Neutrophil (primary cell): ENCODE measurements around the gene CCDC186.
A peak's percentile ranks its signal among the peaks of the same experiment; 100 is the strongest.

ENCODE experiments used
- H3K27ac ChIP-seq: fragments of 200-600 bp; sonication (generic); 2 replicates; pipeline ENCODE4 v1.5.1; 2016; ENCODE audit warnings: mild to moderate bottlenecking, moderate library complexity
- H3K27me3 ChIP-seq: fragments of 200-600 bp; sonication (generic); 2 replicates; pipeline ENCODE4 v1.6.0; 2016; ENCODE audit warnings: mild to moderate bottlenecking
- H3K36me3 ChIP-seq: fragments of 200-600 bp; sonication (generic); 2 replicates; pipeline ENCODE4 v1.5.1; 2017
- H3K4me1 ChIP-seq, 2 experiments: fragments of 200-600 bp in 1 of 2; sonication (generic) in 1 of 2; 1 replicate in 1 of 2; 2 replicates in 1 of 2; pipeline versions ENCODE4 v1.5.1 to v1.6.1; 2013 to 2016; ENCODE audit warnings: low read depth in 1 of 2, low read length in 1 of 2, mild to moderate bottlenecking in 1 of 2, moderate library complexity in 1 of 2; ENCODE audit not compliant: control insufficient read depth in 1 of 2, insufficient read depth in 1 of 2
- H3K4me3 ChIP-seq, 2 experiments: fragments of 200-600 bp in 1 of 2; sonication (generic) in 1 of 2; 1 replicate in 1 of 2; 2 replicates in 1 of 2; pipeline ENCODE4 v1.5.1; 2013 to 2016; ENCODE audit warnings: low read depth in 1 of 2, low read length in 1 of 2, mild to moderate bottlenecking in 1 of 2, moderate library complexity in 1 of 2
- H3K9me3 ChIP-seq: fragments of 200-600 bp; sonication (generic); 2 replicates; pipeline ENCODE4 v1.5.1; 2016
- TF ChIP-seq, protein P1 (sequence below): fragments of 200-600 bp; sonication (generic); IDR thresholded peaks from 2 replicates; pipeline ENCODE4 v1.5.1; 2016; ENCODE audit warnings: antibody characterized with exemption

The CCDC186 gene

DNA sequence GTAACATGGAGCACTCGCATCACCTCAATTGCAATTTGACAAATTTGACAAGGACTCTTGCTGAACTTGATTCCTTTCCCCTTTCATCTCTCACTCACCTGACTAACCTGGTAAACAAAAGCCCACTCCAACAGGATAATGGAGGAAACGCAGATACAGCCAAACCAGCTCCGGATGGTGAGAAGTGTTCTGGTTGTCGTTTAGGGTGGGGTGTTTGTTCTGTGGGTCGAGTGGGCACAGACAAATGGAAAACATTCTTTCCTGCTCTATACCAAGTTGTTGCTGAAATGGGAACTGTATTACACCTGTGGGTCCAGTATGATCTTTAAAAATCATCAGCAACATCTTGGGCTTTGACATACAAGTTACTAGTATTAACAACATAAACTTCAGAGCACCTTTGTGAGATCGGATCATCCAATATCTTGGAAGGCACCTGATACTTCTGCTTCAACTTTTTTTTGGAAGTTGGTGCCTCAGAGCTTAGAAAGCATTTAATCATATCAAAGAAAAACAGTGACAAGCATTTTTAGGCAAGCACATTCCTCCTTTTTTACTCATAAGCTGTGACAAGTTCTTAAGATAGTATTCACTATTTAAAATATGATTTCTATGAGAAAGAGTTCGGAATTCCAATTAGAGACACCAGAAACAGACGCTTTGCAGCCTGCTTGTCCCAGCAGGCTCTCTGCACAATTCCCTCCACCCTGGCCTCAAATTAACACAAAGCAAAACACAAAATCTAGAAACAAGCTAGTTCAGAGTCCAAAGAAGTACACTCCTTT, 58.1 kb downstream of the CCDC186 start:
- H3K4me1 ChIP-seq: no peaks in the 10 kb centered on the region
- no peaks in the 10 kb centered on the region for H3K9me3 ChIP-seq
- TF ChIP-seq, protein P1, sequence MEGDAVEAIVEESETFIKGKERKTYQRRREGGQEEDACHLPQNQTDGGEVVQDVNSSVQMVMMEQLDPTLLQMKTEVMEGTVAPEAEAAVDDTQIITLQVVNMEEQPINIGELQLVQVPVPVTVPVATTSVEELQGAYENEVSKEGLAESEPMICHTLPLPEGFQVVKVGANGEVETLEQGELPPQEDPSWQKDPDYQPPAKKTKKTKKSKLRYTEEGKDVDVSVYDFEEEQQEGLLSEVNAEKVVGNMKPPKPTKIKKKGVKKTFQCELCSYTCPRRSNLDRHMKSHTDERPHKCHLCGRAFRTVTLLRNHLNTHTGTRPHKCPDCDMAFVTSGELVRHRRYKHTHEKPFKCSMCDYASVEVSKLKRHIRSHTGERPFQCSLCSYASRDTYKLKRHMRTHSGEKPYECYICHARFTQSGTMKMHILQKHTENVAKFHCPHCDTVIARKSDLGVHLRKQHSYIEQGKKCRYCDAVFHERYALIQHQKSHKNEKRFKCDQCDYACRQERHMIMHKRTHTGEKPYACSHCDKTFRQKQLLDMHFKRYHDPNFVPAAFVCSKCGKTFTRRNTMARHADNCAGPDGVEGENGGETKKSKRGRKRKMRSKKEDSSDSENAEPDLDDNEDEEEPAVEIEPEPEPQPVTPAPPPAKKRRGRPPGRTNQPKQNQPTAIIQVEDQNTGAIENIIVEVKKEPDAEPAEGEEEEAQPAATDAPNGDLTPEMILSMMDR: no peak
- H3K27ac ChIP-seq: no peak overlapping the region
- peaks cover 7% of the 10 kb centered on the region for H3K27me3 ChIP-seq
- H3K4me3 ChIP-seq: no peak overlapping the region
- H3K36me3 ChIP-seq: peaks cover 9% of the 10 kb centered on the region

DNA sequence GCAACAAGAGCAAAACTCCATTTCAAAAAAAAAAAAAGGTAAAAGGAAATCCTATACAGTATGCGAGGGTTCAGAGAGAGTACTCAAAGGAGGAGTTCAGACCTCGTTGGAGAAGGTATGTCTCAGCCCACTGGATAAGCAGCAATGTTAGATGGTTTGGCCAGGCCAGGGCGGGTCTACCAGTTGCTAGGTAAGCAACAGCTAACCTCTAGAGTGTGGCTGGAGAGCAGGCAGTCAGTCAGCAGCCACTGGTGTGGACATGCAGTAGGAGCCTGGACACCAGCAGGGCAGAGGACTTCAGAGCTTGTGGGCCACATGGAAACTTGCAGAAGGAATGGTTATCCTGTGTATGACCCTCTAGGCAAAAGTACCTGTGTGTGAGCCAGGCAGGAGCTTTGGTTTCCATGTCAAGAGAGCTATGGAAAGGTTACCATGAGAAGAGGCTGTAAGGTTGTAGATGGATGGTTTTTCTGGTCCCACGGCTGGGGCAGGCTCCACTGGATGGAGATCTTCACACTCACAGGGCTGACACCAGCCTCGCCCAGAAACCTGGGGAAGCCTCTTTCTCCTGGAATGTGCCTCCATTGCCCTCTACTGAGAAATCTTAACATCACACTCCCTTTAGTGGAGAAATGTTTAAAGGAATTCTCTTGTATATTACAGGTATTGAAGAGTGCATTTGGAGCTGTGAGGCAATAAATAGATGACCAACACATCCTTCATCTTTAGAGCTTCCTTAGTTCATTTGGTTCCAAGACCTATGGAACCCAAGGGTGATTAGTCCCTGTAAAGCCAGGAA, 63.6 kb downstream of the CCDC186 start:
- no peak overlapping the region for H3K4me3 ChIP-seq
- H3K27ac ChIP-seq: no peak overlapping the region
- H3K9me3 ChIP-seq: no peaks in the 10 kb centered on the region
- H3K36me3 ChIP-seq: no peaks in the 10 kb centered on the region
- no peaks in the 10 kb centered on the region for H3K4me1 ChIP-seq
- TF ChIP-seq, protein P1: no peak
- peaks cover 7% of the 10 kb centered on the region for H3K27me3 ChIP-seq

DNA sequence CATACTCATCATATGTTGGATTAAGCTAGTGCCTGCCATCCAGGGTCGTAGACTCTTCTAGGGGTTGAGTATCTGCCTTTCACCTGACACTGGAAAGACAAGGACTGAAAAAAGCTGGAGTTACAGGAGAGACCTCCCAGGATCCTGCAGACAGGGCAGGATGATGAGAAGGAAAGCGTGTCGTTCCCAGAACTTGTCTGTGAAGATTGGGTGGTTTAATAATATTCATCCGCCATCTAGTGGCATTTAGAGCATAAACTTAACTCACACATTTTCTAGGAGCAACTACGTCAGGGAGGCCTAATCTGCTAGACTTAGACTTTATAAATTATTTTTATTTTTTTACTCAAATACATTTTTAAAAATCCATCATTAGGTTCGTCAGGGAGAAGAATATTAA, 70.7 kb downstream of the CCDC186 start:
- H3K4me1 ChIP-seq: peaks cover 17 to 29% of the 10 kb centered on the region in 2 experiments
- H3K27me3 ChIP-seq: peaks cover 37% of the 10 kb centered on the region
- no peak overlapping the region for H3K4me3 ChIP-seq
- H3K9me3 ChIP-seq: no peaks in the 10 kb centered on the region
- no peaks in the 10 kb centered on the region for H3K36me3 ChIP-seq
- no peak overlapping the region for H3K27ac ChIP-seq
- TF ChIP-seq, protein P1: no peak

DNA sequence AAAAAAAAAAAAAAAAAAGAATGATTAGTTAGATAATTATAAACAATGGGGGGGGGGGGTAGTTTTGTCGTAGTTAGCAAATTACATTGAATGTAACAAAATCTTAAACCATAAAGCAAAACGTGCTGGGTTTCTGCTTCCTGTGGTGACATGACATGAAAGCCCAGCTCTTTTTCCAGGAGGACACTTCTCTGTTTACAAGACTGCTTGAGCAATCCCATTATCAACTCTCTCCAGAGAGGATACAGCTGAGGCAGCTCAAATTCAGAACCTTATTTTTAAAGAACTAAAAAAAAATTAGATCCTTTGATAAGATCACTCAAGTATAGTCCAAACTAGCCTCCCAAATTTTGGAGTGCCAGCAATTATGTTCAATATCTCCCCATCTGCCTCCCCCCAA, 71.7 kb downstream of the CCDC186 start:
- H3K4me1 ChIP-seq: peaks cover 17 to 35% of the 10 kb centered on the region in 2 experiments
- H3K36me3 ChIP-seq: no peaks in the 10 kb centered on the region
- no peak overlapping the region for H3K27ac ChIP-seq
- TF ChIP-seq, protein P1: no peak
- H3K4me3 ChIP-seq: no peak overlapping the region
- no peaks in the 10 kb centered on the region for H3K9me3 ChIP-seq
- H3K27me3 ChIP-seq: peaks cover 37% of the 10 kb centered on the region

DNA sequence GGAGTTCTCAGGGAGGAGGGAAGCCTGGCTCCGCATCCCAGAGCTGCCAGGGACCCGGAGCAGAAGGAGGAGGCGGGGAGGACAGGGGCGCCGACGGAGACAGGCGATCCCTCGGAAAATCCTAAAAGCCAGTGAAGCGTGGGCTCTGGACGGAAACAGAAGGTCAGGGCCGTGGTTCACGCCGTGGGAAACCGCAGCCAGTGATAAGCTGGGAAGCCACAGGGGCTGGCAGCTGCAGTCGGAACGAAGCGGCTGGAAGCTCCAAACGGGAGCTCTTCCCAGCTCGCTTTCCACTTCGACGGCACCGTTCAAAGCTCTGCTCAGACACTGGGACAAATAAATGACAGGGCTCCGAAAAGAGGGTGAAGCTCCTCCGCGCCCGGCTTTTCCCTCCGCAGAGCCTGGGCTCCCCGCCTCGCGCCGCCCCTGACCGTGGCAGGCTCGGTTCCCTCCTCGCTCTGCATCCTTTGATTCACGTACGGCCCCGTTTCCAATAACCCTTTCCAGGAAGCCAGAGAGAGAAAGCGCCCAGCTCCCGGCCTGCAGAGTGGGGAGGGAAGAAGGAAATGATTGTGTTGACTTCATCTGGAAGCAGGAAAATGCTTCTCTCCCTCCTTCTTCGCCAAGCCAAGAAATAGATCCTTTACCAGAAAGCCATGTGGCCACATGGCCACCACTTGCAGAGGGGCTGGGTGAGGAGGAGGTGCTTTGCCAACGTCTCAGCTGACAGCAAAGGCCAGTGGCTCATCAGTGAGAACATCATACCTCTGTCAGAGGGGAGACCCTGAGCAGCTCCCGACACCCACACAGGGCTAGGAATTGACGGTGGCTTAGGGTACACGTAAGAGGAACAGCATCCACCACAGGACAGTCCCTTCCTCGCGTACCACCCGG, 72.9 kb downstream of the CCDC186 start:
- Histone ChIP-seq H3K27ac (no peak overlapping the region), H3K4me1 (peaks cover 28 to 47% of the 10 kb centered on the region in 2 experiments), H3K4me3 (peak overlapping the region; percentile 18 to 28), H3K36me3 (no peaks in the 10 kb centered on the region), H3K9me3 (no peaks in the 10 kb centered on the region), H3K27me3 (peaks cover 37% of the 10 kb centered on the region)
- TF ChIP-seq, protein P1: no peak
